Measurements from ENCODE around the gene SLC19A1.

Gene SLC19A1

GRCh38 chr21:45547545-45547900, 5.3 kb upstream of the SLC19A1 start:
- H3K4me3 ChIP-seq (ENCODE audit: low read depth, low read length): no peak overlapping the region
- ChIA-PET POLR2A (no interaction called here), CTCF (interaction anchor here (1.5 to 1.8 kb wide), 2 partner anchors 9 to 281 kb away, joined by 3 to 14 read pairs; no protein-coding TSS in a partner anchor)
- DNase-seq (ENCODE audit: low read depth, low spot score): no peak
- TF ChIP-seq, protein P1, sequence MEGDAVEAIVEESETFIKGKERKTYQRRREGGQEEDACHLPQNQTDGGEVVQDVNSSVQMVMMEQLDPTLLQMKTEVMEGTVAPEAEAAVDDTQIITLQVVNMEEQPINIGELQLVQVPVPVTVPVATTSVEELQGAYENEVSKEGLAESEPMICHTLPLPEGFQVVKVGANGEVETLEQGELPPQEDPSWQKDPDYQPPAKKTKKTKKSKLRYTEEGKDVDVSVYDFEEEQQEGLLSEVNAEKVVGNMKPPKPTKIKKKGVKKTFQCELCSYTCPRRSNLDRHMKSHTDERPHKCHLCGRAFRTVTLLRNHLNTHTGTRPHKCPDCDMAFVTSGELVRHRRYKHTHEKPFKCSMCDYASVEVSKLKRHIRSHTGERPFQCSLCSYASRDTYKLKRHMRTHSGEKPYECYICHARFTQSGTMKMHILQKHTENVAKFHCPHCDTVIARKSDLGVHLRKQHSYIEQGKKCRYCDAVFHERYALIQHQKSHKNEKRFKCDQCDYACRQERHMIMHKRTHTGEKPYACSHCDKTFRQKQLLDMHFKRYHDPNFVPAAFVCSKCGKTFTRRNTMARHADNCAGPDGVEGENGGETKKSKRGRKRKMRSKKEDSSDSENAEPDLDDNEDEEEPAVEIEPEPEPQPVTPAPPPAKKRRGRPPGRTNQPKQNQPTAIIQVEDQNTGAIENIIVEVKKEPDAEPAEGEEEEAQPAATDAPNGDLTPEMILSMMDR (IDR thresholded peaks at IDR 0.05; ENCODE audit: insufficient read depth, low read length, missing control alignments): no peak

GRCh38 chr21:45546636-45547544, 4.7 kb upstream of the SLC19A1 start:
- POLR2A ChIA-PET: no interaction called here
- H3K4me3 ChIP-seq (ENCODE audit: low read depth, low read length): no peak overlapping the region
- CTCF ChIA-PET: interaction anchor here (1.8 kb wide), 1 partner anchor 9 kb away, joined by 14 read pairs; no protein-coding TSS in a partner anchor
- no peak for DNase-seq (ENCODE audit: low read depth, low spot score)
- TF ChIP-seq, protein P1 (IDR thresholded peaks at IDR 0.05; ENCODE audit: insufficient read depth, low read length, missing control alignments): no peak

DNA sequence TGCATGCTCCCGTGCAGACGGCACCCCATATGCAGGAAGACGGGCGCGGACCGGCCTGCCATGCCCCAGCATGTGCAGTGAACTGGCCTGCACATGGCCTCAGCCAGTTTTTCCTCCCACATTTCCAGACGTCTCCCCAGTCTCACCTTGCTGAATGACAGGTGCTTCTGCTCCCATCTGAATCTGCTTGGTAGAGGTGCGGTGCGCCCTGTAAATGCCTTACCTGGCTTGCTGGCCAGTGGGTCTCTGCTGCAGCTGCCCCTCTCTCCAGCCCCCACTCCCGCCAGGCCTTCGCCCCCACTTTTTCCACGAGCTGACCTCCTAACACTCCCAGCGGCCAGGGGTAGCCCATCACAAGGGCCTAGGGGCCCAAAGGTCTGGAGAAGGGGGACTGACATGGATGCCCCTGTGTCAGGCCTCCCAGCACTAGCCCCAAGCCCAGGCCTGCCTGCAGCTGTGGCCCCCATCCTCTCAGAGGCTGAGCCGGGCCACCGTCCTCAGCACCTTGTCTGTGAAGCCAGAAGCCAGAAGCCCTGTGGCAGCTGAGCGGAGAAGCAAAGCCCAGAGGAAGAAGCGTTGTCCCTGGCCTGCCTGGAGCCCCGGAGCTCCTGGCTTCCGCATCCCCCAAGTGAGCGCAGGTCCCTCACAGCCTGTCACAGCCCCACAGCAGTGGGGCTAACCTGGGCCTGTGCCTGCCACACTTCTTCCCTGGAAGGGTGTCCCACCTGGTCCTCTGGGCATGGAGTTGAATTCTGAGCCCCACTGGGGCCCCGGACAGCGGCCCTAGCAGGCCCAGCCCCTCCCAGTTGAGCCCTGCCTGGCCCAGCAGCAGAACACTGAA, 3.7 kb upstream of the SLC19A1 start:
- no peak overlapping the region for H3K4me3 ChIP-seq (ENCODE audit: low read depth, low read length)
- ChIA-PET CTCF (interaction anchor here (1.8 kb wide), 1 partner anchor 10 kb away, joined by 14 read pairs; no protein-coding TSS in a partner anchor), POLR2A (no interaction called here)
- no peak for DNase-seq (ENCODE audit: low read depth, low spot score)
- TF ChIP-seq, protein P1 (IDR thresholded peaks at IDR 0.05; ENCODE audit: insufficient read depth, low read length, missing control alignments): no peak

DNA sequence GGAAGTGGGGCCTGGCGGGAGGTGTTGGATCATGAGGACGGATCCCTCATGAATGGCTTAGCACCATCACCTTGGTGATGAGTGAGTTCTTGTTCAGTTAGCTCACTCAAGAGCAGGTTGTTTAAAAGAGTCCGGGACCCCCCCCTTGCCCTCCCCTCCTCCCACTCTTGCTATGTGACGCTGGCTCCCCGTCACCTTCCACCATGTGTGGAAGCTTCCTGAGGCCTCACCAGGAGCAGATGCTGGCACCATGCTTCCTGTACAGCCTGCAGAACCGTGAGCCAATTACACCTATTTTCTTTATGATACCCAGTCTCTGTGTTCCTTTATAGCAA, 3.0 kb upstream of the SLC19A1 start:
- CTCF ChIA-PET: no interaction called here
- POLR2A ChIA-PET: no interaction called here
- no peak overlapping the region for H3K4me3 ChIP-seq (ENCODE audit: low read depth, low read length)
- DNase-seq (ENCODE audit: low read depth, low spot score): no peak
- TF ChIP-seq, protein P1 (IDR thresholded peaks at IDR 0.05; ENCODE audit: insufficient read depth, low read length, missing control alignments): no peak

DNA sequence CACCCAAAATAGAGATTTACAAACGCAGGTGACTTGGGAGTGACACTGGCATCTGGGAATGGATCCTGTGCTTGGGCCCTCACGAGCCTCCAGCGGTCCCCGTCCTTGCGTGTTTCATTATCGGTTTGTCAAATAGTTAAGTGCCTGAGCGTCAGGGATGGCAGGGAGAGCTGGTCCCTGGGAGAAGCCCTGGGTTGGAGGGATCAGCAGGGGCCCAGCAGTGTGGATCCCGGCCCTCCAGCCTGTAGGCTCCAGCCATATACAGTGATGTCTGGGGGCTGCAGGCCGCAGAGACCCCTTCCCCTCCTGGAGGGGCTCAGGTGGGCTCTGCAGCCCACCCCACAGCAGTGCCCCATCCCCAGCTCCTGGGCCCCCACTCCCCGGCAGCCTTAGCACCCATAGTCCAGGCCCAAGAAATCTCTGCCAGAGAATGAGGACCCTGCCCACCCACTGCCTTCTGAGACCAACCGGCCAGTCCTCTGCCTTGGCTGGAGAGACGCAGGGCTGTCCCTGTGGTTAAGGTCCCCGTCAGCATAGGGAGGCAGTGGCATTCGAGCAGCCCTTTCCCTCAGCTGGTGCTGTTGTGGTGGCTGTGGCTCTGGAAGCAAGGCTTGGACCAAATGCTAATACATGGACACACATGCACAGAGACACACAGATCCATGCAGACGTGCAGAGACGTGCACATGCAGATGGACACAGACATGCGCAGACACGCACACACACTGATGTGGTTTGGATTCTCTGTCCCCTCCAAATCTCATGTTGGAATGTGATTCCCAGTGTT, 2.4 kb upstream of the SLC19A1 start:
- CTCF ChIA-PET: interaction anchor here (0.9 to 1.2 kb wide), 2 partner anchors 24 to 52 kb away, joined by 3 to 4 read pairs; no protein-coding TSS in a partner anchor
- TF ChIP-seq, protein P1 (IDR thresholded peaks at IDR 0.05; ENCODE audit: insufficient read depth, low read length, missing control alignments): no peak
- H3K4me3 ChIP-seq (ENCODE audit: low read depth, low read length): no peak overlapping the region
- POLR2A ChIA-PET: no interaction called here
- no peak for DNase-seq (ENCODE audit: low read depth, low spot score)

Data from AG04449 (cell line).